HepG2 (cell line): Measurements from ENCODE around the gene IFNK. TPM values are rescaled to one million over a fixed set of nuclear protein-coding genes. Genes with fewer than 3 reads are reported as not detected.

Source experiments
- GATAD2A ChIP-seq: IDR thresholded peaks from 2 replicates; pipeline ENCODE4 v1.6.1; 2016
- MEIS1 ChIP-seq: sonication (generic); formaldehyde crosslinking; IDR thresholded peaks from 2 replicates; pipeline ENCODE4 v1.9.0; 2021; ENCODE audit warnings: mild to moderate bottlenecking, missing genetic modification reagents, moderate library complexity, borderline replicate concordance
- POLR2AphosphoS5 ChIP-seq: IDR thresholded peaks from 2 replicates; pipeline ENCODE4 v1.6.1; 2012; ENCODE audit warnings: low read depth, low read length
- REXO4 ChIP-seq: sonication (generic); formaldehyde crosslinking; IDR thresholded peaks from 2 replicates; pipeline ENCODE4 v1.8.0; 2022; ENCODE audit warnings: missing genetic modification reagents, mild to moderate bottlenecking, borderline replicate concordance
- RFX5 ChIP-seq: IDR thresholded peaks from 2 replicates; pipeline ENCODE4 v1.6.1; 2011; ENCODE audit warnings: low read depth, low read length, improper control_type of control experiment
- ZSCAN31 ChIP-seq: sonication (generic); formaldehyde crosslinking; IDR thresholded peaks from 2 replicates; pipeline ENCODE4 v1.5.0; 2020; ENCODE audit warnings: low read depth, mild to moderate bottlenecking, missing genetic modification reagents
- polyA plus RNA-seq, 8 experiments: library from polyadenylated mRNA; depleted of rRNA in 3 of 8; stranded (reverse) in 7 of 8; unstranded in 1 of 8; fragments of >200 nt; fragmentation: Illumina TruSeq in 4 of 8; extraction: Trizol in 4 of 8; gene quantifications; 2 replicates each; pipeline versions ENCODE4 v1.2.1 to v1.2.3, GENCODE V29; 2011 to 2016; ENCODE audit warnings: low read depth in 4 of 8, missing spikeins in 1 of 8, mixed read lengths in 1 of 8; ENCODE audit not compliant: insufficient read depth in 1 of 8
- total RNA-seq, 5 experiments: library from RNA; depleted of rRNA; stranded (reverse); fragments of >200 nt; fragmentation: Illumina TruSeq; extraction: Trizol; gene quantifications; 2 replicates each; pipeline ENCODE4 v1.2.3, GENCODE V29; 2016; ENCODE audit warnings: low read depth in 1 of 5

IFNK gene
- total and polyA plus RNA-seq, 2 of the 13 experiments (the other 11 are each of a cell fraction or from before 2014, with no cell fraction given) = not detected

DNA sequence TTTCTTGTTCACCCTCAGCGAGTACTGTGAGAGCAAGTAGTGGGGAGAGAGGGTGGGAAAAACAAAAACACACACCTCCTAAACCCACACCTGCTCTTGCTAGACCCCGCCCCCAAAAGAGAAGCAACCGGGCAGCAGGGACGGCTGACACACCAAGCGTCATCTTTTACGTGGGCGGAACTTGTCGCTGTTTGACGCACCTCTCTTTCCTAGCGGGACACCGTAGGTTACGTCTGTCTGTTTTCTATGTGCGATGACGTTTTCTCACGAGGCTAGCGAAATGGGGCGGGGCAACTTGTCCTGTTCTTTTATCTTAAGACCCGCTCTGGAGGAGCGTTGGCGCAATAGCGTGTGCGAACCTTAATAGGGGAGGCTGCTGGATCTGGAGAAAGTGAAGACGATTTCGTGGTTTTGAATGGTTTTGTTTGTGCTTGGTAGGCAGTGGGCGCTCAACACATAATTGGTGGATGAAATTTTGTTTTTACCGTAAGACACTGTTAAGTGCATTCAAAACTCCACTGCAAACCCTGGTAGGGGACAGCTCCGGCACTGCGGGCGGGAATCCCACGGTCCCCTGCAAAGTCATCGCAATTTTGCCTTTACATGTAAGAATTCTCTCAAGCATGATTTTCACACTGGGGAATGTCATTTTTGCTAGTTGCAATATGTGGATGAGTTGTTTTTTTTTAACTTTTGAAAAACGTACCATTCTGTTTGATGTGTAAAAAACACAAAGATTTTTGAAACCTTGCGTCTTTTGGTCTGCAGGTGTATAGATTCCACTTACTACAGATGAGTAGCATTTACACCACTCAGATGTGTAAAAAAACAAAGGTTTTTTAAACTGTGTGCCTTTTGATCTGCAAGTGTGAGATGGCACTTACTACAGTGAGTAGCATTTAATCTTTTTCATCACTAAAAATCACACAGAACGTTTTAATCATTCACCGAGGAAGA, 49.8 kb downstream of the IFNK start (continued):
- TF ChIP-seq GATAD2A (CRISPR knock-in tag) = peak; percentile 54; the same call in 1 of the 2 replicates
- no peak for TF ChIP-seq REXO4 (CRISPR knock-in tag)
- peak; percentile 71 for TF ChIP-seq POLR2AphosphoS5
- TF ChIP-seq RFX5 = no peak
- 0 out of 2 replicates have a peak, but pooled peaks have one; percentile 32 for TF ChIP-seq MEIS1 (CRISPR knock-in tag)
- TF ChIP-seq ZSCAN31 (CRISPR knock-in tag) = 0 out of 2 replicates have a peak, but pooled peaks have one; percentile 51

Other genes starting within 250 kb of the IFNK start
- gene EQTN, start 227.1 kb upstream of the IFNK start, total RNA-seq (2016; rRNA removed; fragmentation: Illumina TruSeq; extraction: Trizol) = not detected in 2 replicates
- gene EQTN, start 227.1 kb upstream of the IFNK start, polyA plus RNA-seq (2011; rRNA removed) = not detected in 2 replicates
- 0.03 and 0.09 TPM in 2 replicates for gene MOB3B, start 5.5 kb downstream of the IFNK start, total RNA-seq (2016; rRNA removed; fragmentation: Illumina TruSeq; extraction: Trizol)
- gene MOB3B, start 5.5 kb downstream of the IFNK start, polyA plus RNA-seq (2011; rRNA removed) = 0.03 TPM in 2 replicates
- 3.1 and 4.5 TPM in 2 replicates for gene C9orf72, start 49.2 kb downstream of the IFNK start, total RNA-seq (2016; rRNA removed; fragmentation: Illumina TruSeq; extraction: Trizol)
- 5.2 and 5.9 TPM in 2 replicates for gene C9orf72, start 49.2 kb downstream of the IFNK start, polyA plus RNA-seq (2011; rRNA removed)